HG03565 (cell line): ENCODE measurements around the gene PGM3.

ENCODE experiments used
- ATAC-seq: cut with Tn5 transposase; IDR thresholded peaks from one replicate; pipeline ENCODE4 v1.9.1; 2021; ENCODE audit warnings: mild to moderate bottlenecking, moderate library complexity; ENCODE audit not compliant: unreplicated experiment

Gene PGM3

DNA sequence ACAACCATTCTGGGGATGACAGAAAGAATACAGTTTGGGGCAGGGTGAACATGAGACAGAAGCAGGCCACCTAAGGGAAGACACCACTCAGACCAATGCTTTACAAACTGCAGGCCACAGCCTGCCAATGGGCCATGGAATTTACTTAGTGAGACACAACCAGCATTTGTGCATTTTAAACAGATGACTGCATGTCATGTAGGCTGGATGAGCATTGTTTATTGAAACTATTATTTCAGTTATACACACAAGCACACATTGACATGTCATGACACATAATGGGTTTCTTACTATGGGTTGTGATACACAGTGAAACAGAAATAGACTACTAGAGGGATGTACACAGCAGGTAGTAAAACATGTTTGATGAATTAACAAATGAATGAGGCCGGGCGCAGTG lies 8.0 kb downstream of the PGM3 start:
- ATAC-seq = no peak

DNA sequence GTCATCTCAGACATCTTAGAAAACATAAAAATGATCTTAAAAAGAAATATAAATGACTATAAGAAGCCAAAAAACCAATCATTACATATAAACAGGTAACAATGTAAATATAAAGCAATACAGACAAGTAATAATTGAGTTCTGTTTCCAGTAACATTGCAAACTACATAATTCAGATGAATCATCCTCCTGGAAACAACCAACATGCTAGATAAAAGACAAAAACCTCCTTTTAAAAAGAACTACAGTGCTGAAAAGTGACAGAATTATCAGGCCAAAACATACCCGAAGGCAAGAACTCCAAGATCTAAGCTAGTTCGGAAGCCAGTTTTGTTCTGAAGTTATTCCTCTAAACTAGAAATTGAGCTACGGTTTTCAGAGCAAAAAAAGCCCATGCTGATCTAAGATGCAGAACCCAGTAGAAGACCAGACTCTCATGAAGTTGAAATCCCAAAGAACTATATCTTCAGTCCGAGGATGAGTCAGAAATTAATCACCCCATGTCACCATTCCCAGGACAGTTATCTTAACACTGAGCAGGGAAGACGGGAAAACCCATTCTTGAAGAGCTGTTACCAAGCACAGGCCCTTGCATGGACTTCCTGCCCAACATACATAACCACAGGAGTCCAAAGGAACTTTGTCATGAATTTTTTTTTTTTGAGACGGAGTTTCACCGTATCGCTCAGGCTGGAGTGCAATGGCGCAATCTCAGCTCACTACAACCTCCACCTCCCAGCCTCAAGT lies 9.8 kb downstream of the PGM3 start:
- ATAC-seq = no peak

DNA sequence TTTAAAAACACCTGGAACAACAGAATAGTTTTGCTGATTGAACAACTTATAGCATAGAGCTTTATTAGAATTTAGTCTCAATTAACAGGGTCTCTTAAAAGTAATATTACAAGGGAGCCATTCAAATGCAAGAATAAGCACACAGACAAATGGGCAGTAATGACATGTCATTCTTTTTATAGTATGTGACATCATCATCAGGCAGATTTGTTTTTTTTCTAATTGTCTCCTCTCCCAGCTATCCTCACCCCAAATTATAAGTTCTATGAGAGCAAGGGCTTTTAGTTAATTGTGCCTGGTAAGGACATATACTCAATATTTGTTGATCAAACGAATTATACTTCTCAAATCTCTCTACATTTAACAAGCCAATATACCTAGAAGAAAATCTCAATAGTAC lies 11.0 kb downstream of the PGM3 start:
- ATAC-seq = no peak

DNA sequence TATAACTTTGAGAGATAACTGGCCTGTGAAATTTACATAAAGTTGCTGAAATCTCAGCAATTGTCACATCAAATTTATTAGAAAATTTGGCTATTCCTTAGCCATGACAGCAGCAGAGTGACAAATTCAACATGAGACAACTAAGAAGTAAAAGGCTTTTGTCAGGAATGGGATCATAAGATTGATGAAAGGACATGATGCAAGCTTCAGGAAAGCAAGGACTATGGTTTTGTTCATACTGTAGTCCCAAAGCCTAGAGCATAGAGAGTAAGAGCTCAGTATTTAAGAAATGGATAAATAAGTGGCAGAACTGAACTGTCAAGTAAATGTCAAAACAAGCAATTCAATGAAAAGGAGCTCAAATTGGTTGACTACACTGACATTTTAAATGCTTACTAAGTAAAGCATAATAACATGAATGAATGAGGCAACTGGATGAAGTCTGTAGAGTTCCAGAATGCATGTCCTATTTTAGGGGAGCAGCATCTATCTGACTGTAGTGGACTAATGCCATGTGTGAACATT lies 12.6 kb downstream of the PGM3 start:
- ATAC-seq = no peak

DNA sequence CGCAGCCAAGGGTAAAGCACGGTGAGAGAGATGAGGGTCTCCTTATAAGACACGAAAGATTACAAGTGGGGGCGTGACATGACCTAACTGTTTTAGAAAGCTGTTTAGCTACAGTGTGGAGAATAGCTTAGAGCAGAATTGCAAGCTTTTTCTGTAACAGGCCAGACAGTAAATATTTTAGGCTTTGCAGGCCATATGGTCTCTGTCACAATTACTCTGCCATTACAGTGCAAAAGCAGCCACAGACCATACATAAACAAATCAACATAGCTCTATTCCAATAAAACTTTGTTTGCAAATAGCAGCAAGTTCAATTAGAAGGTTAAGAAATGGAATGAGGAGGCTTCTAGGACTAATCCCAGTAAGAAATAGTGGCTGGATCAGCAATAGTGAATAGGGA lies 16.8 kb downstream of the PGM3 start:
- no peak for ATAC-seq

DNA sequence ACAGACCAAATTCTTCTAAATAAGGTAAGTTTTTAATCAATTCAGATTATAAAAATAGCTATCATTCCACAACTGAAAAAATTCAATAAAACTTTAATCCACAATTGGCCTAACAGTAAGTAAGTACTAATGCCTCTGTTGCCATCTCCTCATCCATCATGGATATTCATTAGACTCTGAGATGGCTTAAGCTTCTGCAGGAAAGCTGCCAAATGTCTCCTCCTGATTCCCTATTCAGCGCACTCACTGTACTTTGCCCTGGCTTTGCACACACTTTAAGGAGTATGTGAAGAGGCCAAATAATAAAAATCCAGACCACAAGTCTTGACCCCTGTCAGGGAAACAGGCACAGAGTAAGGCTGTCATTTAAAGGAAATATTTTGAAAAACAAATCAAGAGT lies 23.6 kb downstream of the PGM3 start:
- no peak for ATAC-seq

DNA sequence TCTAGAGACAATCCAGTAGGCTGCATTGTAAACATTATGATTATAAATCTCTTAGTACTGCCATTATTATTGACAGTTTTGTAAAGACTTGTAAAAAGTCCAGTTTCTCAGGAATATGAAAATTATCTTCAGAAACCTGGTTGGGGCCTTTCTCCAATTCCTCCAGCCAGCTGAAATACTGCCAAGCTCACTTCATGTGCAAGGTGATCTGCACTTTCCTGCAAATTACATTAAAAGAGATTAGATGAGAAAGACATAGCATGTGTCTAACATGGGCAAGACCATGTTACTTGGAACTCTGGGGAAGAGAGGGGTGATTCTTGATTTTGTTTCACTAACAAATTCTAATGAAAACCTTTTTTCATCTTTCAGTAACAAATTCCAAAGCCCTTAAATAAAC lies 24.0 kb downstream of the PGM3 start:
- no peak for ATAC-seq

DNA sequence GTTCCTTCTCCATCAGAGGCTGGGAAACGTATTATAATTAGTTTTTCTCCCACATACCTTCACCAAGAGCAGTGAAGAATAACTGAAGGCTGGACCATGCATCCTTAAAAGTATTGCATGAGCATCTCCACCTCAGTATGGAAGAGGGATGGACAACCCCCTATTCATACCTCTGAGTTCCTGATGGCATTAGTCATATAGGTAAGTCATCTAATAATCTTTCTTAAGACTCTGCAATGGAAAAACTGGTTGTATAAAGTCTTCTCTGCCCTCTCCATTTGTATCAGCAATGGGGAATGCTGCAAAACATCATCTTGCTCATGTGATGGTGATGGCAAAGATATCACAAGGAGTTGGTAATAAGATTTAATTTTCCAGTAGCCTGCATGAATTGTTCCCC lies 24.5 kb downstream of the PGM3 start:
- ATAC-seq = no peak

DNA sequence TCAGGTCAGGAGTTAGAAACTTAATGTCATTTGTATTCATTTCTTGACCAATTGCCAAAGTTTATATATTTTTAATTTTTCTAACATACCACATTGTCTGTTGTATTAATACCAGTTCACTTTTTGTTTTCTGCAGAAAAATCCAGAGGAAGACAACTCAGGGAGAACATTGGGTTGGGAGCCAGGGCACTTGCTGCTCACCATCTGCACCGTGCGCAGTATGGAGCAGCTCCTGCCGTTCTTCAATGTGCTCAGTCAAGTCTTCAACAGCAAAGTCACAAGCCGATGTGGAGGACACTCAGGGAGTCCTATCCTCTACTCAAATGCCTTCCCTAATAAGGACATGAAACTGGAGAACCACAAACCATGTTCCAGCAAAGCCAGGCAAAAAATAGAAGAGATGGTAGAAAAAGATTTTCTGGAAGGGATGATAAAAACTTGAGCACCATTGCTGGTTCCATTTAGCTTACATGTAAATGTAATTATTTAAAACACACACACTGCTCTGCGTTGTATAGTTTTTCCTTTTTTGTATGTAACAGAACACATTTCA lies 25.3 kb downstream of the PGM3 start:
- ATAC-seq = no peak

DNA sequence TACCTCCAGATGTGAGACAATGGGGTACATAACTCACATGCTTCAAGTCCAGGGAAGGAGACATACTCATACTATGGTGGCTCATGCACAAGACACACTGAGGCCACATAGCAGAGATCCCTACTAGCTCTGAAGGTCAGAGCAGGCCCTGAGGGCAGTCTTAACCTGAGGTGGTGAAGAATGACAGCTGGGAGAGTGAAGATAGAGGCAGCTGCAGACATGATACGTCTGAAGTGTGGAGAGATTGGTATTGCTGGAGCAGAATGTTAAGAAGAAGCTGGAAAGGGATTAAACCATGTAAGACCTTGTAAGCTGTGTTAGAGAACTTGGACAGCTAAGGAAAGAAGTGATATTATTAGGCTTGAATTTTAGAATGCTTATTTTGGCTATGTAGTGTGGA lies 32.9 kb downstream of the PGM3 start:
- ATAC-seq = no peak

DNA sequence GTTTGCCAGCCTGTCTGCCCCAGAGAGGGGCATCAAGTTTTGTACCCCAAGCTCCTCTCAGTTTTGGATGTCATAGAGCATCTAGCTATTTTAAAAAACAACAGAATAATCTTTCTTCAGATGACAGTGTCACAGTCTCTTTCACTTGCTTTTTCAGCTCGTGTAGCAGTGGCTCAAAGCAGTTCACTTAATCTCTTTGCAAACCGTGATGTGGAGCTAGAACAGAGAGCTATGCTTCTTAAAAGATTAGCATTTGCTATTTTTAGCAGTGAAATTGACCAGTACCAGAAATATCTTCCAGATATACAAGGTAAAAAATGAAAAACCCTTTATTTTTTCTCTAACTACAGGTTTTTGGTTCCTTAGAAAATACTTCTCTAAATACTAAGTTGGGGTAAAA lies 37.3 kb downstream of the PGM3 start:
- no peak for ATAC-seq

DNA sequence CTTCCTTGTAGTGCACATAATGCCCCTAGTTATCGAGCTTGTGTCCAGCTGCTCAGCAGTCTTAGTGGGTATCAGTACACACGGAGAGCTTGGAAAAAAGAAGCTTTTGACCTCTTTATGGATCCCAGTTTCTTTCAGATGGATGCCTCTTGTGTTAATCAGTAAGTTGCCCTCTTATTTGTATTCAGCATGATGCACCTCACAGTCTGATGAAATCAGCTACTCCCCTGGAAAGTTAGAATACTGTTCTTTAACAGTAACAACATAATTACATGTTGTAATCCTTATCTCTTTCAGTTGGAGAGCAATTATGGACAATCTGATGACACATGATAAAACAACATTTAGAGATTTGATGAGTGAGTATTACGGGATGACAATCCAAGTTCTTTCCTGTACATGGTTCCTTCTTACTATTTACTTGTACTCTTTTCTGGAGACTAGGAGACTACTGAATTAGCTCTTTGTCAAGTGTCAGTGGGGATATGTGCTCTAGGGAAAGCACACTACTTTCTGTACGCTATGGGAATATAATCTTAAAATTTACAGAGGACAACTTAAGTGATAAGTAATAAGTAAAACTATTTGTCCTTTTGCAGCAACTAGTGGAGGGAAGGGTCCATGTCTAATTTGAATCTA lies 39.1 kb downstream of the PGM3 start:
- ATAC-seq = no peak

DNA sequence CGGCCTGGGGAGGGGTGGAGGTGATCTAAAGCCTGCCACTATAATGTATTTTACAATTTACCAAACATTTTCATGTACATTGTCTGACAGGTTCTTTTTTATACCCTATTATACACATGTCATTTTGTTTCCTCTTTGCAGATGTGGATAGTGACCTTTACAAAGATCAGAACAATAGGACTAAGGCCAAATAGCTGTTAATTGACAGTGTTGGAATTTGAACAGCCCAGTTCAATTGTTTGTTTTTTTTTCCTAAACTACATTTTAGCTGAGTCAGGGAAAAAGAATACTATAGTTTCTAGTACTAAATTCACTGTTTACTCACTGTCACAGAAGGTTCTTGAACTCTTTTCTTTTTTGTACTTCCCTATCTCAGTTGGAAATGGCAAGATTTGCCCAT lies 40.2 kb downstream of the PGM3 start:
- no peak for ATAC-seq

DNA sequence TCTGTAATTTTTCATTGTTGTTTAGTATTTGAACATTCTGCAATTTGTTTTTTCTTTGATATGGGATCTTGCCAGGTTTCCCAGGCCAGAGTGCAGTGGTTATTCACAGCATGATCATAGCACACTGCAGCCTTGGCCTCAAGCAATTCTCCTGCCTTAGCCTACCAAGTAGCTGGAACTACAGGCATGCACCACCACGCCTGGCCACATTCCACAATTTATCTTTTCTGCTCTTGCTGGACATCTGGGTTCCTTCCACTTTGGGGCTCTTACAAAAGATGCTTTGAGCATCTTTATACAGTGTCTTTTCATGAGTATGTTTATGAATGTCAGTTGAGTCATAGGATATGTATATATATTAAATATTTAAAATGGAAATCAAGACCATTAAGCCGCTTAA lies 42.0 kb downstream of the PGM3 start:
- ATAC-seq = no peak

DNA sequence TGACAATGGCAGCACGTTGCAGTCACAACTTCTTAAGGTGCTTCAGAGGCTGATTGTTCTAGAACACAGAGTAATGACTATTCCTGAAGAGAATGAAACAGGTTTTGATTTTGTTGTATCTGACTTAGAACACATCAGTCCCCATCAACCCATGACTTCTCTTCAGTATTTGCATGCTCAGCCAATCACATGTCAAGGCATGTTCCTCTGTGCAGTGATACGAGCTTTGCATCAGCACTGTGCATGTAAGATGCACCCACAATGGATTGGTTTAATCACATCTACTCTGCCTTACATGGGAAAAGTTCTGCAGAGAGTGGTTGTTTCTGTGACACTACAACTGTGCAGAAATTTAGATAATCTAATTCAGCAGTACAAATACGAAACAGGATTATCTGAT lies 54.3 kb downstream of the PGM3 start:
- ATAC-seq = no peak

DNA sequence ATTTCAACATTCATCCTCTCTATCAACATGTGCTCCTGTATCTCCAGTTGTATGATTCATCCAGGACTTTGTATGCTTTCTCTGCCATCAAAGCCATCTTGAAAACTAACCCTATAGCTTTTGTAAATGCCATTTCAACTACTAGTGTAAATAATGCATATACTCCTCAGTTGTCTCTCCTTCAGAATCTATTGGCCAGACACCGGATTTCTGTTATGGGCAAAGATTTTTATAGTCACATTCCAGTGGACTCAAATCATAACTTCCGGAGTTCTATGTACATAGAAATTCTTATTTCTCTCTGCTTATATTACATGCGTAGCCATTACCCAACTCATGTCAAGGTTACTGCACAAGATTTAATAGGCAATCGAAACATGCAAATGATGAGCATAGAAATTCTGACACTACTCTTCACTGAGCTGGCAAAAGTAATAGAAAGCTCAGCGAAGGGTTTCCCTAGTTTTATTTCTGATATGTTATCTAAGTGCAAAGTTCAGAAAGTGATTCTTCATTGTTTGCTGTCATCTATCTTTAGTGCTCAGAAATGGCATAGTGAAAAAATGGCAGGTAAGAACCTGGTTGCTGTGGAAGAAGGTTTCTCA lies 54.8 kb downstream of the PGM3 start:
- ATAC-seq = no peak

DNA sequence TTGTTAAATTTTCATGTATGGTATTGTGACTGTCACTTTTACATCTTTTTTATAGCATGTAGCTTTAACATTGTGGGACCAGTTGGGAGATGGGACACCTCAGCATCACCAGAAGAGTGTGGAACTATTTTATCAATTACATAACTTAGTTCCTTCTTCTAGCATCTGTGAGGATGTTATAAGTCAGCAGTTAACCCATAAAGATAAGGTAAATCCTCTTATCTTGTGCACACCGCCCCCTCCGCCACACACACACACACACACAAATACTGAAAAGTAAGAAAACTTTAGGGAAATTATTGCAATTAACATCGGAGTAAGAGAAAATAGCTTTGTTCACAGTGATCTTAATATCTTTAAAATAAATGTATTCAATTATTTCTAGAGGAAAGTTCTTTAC lies 60.9 kb downstream of the PGM3 start:
- ATAC-seq = no peak

DNA sequence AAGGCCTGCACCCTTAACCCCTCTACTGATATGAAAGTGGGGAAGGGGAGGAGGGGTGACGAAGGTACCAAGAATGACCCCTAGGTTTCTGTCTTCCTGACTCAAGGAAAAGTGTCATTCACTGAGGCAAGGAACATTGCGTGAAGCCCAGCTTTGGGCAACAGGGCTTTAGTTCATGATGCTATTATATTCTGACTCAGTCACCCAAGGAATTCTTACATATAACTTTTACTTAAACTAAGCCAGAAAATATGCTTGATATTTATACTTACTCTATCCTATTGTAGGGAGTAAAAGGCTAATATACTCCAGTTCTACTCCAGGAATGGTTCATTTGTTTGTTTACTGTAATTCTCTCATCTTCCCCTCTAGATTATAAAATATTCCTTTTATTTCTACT lies 65.1 kb downstream of the PGM3 start:
- no peak for ATAC-seq

DNA sequence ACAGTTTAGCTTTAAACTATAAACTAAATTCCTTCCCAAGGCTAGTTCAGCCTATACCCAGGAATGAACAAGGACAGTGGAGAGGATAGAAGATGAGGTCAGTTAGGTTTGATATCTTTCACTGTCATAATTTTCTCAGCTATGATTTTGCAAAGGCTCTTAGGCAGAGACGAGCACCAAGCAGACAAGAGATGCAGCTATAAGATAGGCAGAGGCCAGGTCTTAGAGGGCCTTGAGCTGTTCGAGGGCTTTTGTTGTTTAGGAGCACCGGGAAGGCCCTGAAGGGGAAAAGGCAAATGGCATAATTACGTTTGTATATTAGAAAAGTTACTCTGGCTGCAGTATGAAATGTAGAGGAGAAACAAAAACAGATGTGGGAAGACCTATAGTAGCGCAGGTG lies 65.8 kb downstream of the PGM3 start:
- ATAC-seq = no peak

DNA sequence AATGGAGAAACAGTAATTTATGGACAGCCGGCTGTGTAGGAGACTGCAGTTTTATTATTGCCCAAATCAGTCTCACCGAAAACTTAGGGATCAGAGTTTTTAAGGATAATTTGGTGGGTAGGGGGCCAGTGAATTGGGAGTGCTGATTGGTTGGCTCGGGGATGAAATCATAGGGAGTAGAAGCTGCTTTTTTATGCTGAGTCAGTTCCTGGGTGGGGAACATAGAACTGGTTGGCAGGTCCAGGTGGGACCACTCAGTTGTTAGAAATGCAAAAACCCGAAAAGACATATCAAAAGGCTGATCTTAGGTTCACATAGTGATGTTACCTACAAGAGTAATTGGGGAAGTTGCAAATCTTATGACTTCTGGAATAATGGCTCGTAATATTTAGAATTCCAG lies 66.3 kb downstream of the PGM3 start:
- ATAC-seq = no peak

DNA sequence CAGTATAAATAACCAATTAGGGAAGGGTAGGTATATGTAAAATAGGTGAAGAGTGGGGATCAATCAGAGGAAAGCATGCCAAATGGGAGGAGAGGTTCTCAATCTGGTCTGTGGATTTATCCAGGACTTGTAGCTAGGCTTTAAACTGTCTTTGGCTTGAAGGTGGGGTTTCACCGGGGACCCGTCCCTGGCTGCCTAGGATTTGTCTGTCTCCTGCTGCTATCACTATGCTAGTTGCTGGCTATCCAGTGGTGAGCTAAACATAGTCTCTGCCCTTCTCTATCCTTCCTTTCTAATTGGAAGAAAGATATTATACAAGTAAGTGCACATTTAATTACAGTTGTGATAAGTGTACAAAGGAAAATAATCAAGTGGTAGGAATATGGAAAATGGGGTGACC lies 66.8 kb downstream of the PGM3 start:
- ATAC-seq = no peak

DNA sequence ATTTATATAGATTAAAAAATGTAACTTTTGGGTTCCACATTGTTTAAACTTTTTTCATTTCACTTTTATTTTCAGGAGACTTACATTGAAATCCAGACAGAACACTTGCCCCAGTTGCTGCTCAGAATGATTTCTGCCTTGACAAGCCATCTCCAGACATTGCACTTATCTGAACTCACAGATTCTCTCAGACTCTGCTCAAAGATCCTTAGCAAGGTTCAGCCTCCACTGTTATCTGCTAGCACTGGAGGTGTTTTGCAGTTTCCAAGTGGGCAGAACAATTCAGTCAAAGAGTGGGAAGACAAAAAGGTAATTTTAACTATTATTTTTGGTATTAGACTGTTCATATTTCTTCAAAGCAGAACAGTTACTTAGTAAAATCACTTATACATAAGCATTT lies 67.6 kb downstream of the PGM3 start:
- no peak for ATAC-seq
